Measurements from ENCODE around the gene MAML3. TPM values are rescaled to one million over a fixed set of nuclear protein-coding genes. Genes with fewer than 3 reads are reported as not detected.

Gene MAML3
- total RNA-seq, 2 experiments from 2014 or later, result 2.0 to 2.4 TPM

- H3K27me3 Mint-ChIP-seq, result peaks cover 3% of the 10 kb centered on the region
- H3K4me3 Mint-ChIP-seq, result no peak overlapping the region
- H3K27ac Mint-ChIP-seq, result no peak overlapping the region
- ChIA-PET POLR2A (no interaction called here), CTCF (no interaction called here)
- intact Hi-C loops (cut with micrococcal nuclease), result no loop called here
- DNase-seq (no peak), ATAC-seq (no peak)
- no peak for TF ChIP-seq CTCF (IDR thresholded peaks at IDR 0.05)
- H3K4me1 Mint-ChIP-seq (ENCODE audit: low read depth), result peaks cover 3% of the 10 kb centered on the region
- no peaks in the 10 kb centered on the region for H3K36me3 Mint-ChIP-seq (ENCODE audit: low read depth)
- no peaks in the 10 kb centered on the region for H3K9me3 Mint-ChIP-seq
Measured at GRCh38 chr4:139963708-139964107, 190.3 kb downstream of the MAML3 start.

GRCh38 chr4:139962130-139962684 is 191.8 kb downstream of the MAML3 start:
- no peak for TF ChIP-seq CTCF (IDR thresholded peaks at IDR 0.05)
- DNase-seq, result no peak
- Mint-ChIP-seq H3K4me1 (ENCODE audit: low read depth) (peaks cover 3% of the 10 kb centered on the region), H3K9me3 (no peaks in the 10 kb centered on the region), H3K27me3 (peaks cover 3% of the 10 kb centered on the region), H3K4me3 (no peak overlapping the region), H3K36me3 (ENCODE audit: low read depth) (no peaks in the 10 kb centered on the region), H3K27ac (no peak overlapping the region)
- intact Hi-C loops (cut with micrococcal nuclease), result no loop called here
- no peak for ATAC-seq
- ChIA-PET POLR2A (no interaction called here), CTCF (interaction anchor here (1.1 kb wide), 1 partner anchor 398 kb away, joined by 3 read pairs; no protein-coding TSS in a partner anchor)

DNA sequence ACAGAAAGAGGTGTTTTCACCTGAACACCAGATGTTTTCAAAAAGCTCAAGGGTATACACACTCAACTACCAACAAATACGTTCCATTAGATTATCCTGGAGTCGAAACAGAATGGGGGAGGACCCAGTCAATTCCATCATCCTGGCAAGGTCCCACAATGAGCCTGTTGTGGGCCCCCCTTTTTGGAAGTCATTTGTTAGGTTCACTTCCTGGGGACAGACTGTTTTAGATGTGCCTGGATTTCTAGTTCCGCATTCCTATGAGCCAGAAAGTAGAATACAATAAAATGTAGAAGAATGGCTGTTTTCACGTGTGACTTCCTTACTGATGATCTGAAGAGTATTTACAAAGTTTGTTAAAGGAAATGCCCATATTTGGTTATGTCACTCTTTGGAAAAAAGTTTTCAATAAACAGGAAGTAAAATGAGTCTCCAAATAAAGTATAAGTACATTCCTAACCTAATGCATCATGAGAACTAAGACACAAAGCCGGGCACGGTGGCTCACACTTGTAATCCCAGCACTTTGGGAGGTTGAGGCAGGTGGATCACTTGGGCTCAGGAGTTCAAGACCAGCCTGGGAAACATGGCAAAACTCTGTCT is 192.5 kb downstream of the MAML3 start:
- Mint-ChIP-seq H3K4me3 (no peak overlapping the region), H3K9me3 (no peaks in the 10 kb centered on the region), H3K27ac (no peak overlapping the region), H3K27me3 (peaks cover 3% of the 10 kb centered on the region), H3K4me1 (ENCODE audit: low read depth) (peaks cover 3% of the 10 kb centered on the region), H3K36me3 (ENCODE audit: low read depth) (no peaks in the 10 kb centered on the region)
- no peak for TF ChIP-seq CTCF (IDR thresholded peaks at IDR 0.05)
- ATAC-seq, result no peak
- CTCF ChIA-PET, result interaction anchor here (1.0 to 2.0 kb wide), 4 partner anchors 18 to 398 kb away, joined by 3 to 4 read pairs (median 4); no protein-coding TSS in a partner anchor
- POLR2A ChIA-PET, result no interaction called here
- intact Hi-C loops (cut with micrococcal nuclease), result no loop called here
- no peak for DNase-seq

DNA sequence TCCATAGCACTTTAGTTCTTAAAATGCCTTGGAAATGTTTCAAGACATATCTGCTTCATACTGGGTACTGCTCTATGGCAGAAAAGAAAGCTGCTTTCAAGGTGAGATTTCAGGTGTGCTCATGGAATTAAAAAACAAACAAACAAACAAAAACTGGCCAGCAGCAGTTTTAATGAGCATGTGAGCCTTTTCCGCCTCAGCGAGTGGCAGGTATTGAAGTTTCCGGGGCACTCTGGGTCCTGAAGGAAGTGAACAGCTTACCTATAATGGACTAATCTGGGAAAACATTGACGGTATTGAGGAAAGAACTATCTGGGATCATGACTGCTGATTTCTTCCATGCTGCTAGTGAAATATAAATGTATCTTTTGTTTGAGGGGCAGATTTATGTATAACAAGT is 194.6 kb downstream of the MAML3 start:
- no peaks in the 10 kb centered on the region for H3K9me3 Mint-ChIP-seq
- POLR2A ChIA-PET, result interaction anchor here (0.6 kb wide), 1 partner anchor 38 kb away, joined by 3 read pairs; no protein-coding TSS in a partner anchor
- no peak overlapping the region for H3K27ac Mint-ChIP-seq
- peaks cover 5% of the 10 kb centered on the region for H3K27me3 Mint-ChIP-seq
- intact Hi-C loops (cut with micrococcal nuclease), result no loop called here
- H3K4me3 Mint-ChIP-seq, result no peak overlapping the region
- H3K4me1 Mint-ChIP-seq (ENCODE audit: low read depth), result peaks cover 3% of the 10 kb centered on the region
- no peak for ATAC-seq
- CTCF ChIA-PET, result interaction anchor here (2.0 kb wide), 1 partner anchor 20 kb away, joined by 4 read pairs; no protein-coding TSS in a partner anchor
- no peak for TF ChIP-seq CTCF (IDR thresholded peaks at IDR 0.05)
- no peaks in the 10 kb centered on the region for H3K36me3 Mint-ChIP-seq (ENCODE audit: low read depth)
- no peak for DNase-seq

- CTCF ChIA-PET, result no interaction called here
- H3K36me3 Mint-ChIP-seq (ENCODE audit: low read depth), result no peaks in the 10 kb centered on the region
- ATAC-seq (no peak), DNase-seq (no peak)
- H3K27ac Mint-ChIP-seq, result no peak overlapping the region
- POLR2A ChIA-PET, result interaction anchor here (0.6 kb wide), 1 partner anchor 37 kb away, joined by 3 read pairs; no protein-coding TSS in a partner anchor
- no peaks in the 10 kb centered on the region for H3K4me1 Mint-ChIP-seq (ENCODE audit: low read depth)
- intact Hi-C loops (cut with micrococcal nuclease), result no loop called here
- no peak overlapping the region for H3K4me3 Mint-ChIP-seq
- TF ChIP-seq CTCF (IDR thresholded peaks at IDR 0.05), result no peak
- no peaks in the 10 kb centered on the region for H3K9me3 Mint-ChIP-seq
- H3K27me3 Mint-ChIP-seq, result peaks cover 7% of the 10 kb centered on the region
Measured at GRCh38 chr4:139958739-139959098, 195.3 kb downstream of the MAML3 start.

Measured in activated CD8-positive, alpha-beta T cell treated with anti-CD3 and anti-CD28 coated beads for 36 hours (primary cell).